OCI-LY3 (cell line): ENCODE results near the gene BMAL1.

Experiments
- H2AFZ ChIP-seq: fragments of 200-600, 300-600 bp; shearing (Covaris generic); 2 replicates; pipeline ENCODE4 v1.6.0; 2014; ENCODE audit warnings: antibody characterized with exemption, low read depth, low read length
- H3K27ac ChIP-seq: fragments of 200-600, 300-600 bp; sonication (generic); 2 replicates; pipeline ENCODE4 v1.5.1; 2014; ENCODE audit warnings: mild to moderate bottlenecking, low read length, moderate library complexity, mixed read lengths
- H3K27me3 ChIP-seq: fragments of 200-600, 300-600 bp; sonication (generic); 2 replicates; pipeline ENCODE4 v1.6.1; 2014; ENCODE audit warnings: low read depth, low read length, mixed read lengths
- H3K36me3 ChIP-seq: fragments of 200-600, 300-600 bp; sonication (generic); replicated peaks from 2 replicates; pipeline ENCODE3; 2014; ENCODE audit warnings: low read depth, low read length, mixed read lengths
- H3K4me1 ChIP-seq: fragments of 300-600, 200-600 bp; sonication (generic); 2 replicates; pipeline ENCODE4 v1.6.1; 2014; ENCODE audit warnings: low read length, mixed read lengths
- H3K4me2 ChIP-seq: fragments of 200-600, 300-600 bp; sonication (generic); 2 replicates; pipeline ENCODE4 v1.6.1; 2014; ENCODE audit warnings: low read length, mixed read lengths
- H3K4me3 ChIP-seq: fragments of 300-600, 200-600 bp; sonication (generic); 2 replicates; pipeline ENCODE4 v1.5.1; 2014; ENCODE audit warnings: antibody characterized with exemption, mild to moderate bottlenecking, low read length, moderate library complexity
- H3K79me2 ChIP-seq: fragments of 300-600, 200-600 bp; shearing (Covaris generic); 2 replicates; pipeline ENCODE4 v1.6.1; 2014; ENCODE audit warnings: mild to moderate bottlenecking, low read length, mixed read lengths
- H3K9ac ChIP-seq: fragments of 300-600, 200-600 bp; shearing (Covaris generic); 2 replicates; pipeline ENCODE4 v1.6.0; 2014; ENCODE audit warnings: mild to moderate bottlenecking, low read length, moderate library complexity
- H3K9me3 ChIP-seq: fragments of 200-600, 300-600 bp; shearing (Covaris generic); 2 replicates; pipeline ENCODE4 v1.6.1; 2014; ENCODE audit warnings: low read length, mixed read lengths; ENCODE audit not compliant: insufficient read depth
- H4K20me1 ChIP-seq: fragments of 200-600, 300-600 bp; sonication (generic); 2 replicates; pipeline ENCODE4 v1.6.1; 2016; ENCODE audit warnings: low read length, mixed read lengths; ENCODE audit not compliant: insufficient read depth
- CTCF ChIP-seq: fragments of 200-600, 300-600 bp; sonication (generic); IDR thresholded peaks from 2 replicates; pipeline ENCODE4 v1.5.1; 2014; ENCODE audit warnings: antibody characterized with exemption, low read length, low read depth
- EZH2phosphoT487 ChIP-seq: fragments of 200-600 bp; shearing (Covaris generic); IDR thresholded peaks from 2 replicates; pipeline ENCODE4 v1.6.1; 2018; ENCODE audit warnings: antibody characterized with exemption, mixed run types, low read depth

BMAL1 gene

GRCh38 chr11:13427440-13427839, 149.8 kb downstream of the BMAL1 start:
- Histone ChIP-seq H3K9ac (no peak overlapping the region), H3K4me1 (peaks cover 5% of the 10 kb centered on the region; the same call in 1 of the 2 replicates), H3K4me2 (no peak overlapping the region), H3K9me3 (peaks cover 19% of the 10 kb centered on the region), H4K20me1 (no peaks in the 10 kb centered on the region), H2AFZ (no peak overlapping the region), H3K27me3 (no peaks in the 10 kb centered on the region), H3K36me3 (peaks cover 21% of the 10 kb centered on the region), H3K79me2 (peaks cover 6% of the 10 kb centered on the region; the same call in 1 of the 2 replicates), H3K4me3 (no peak overlapping the region), H3K27ac (no peak overlapping the region)
- no peak for TF ChIP-seq CTCF
- no peak for TF ChIP-seq EZH2phosphoT487

- Histone ChIP-seq H3K4me1 (peaks cover 5% of the 10 kb centered on the region; the same call in 1 of the 2 replicates), H3K9ac (no peak overlapping the region), H3K79me2 (peaks cover 5% of the 10 kb centered on the region; the same call in 1 of the 2 replicates), H3K36me3 (peaks cover 21% of the 10 kb centered on the region), H3K4me3 (no peak overlapping the region), H3K4me2 (no peak overlapping the region), H3K9me3 (peaks cover 19% of the 10 kb centered on the region), H3K27me3 (no peaks in the 10 kb centered on the region), H2AFZ (no peak overlapping the region), H3K27ac (no peak overlapping the region), H4K20me1 (no peaks in the 10 kb centered on the region)
- no peak for TF ChIP-seq CTCF
- no peak for TF ChIP-seq EZH2phosphoT487
Measured at GRCh38 chr11:13429288-13429687, 151.7 kb downstream of the BMAL1 start.

- no peak overlapping the region for H2AFZ ChIP-seq
- H3K4me3 ChIP-seq, result no peak overlapping the region
- no peaks in the 10 kb centered on the region for H4K20me1 ChIP-seq
- peaks cover 19% of the 10 kb centered on the region for H3K9me3 ChIP-seq
- no peaks in the 10 kb centered on the region for H3K27me3 ChIP-seq
- no peak overlapping the region for H3K27ac ChIP-seq
- no peak overlapping the region for H3K4me2 ChIP-seq
- H3K4me1 ChIP-seq, result peaks cover 5% of the 10 kb centered on the region; the same call in 1 of the 2 replicates
- H3K9ac ChIP-seq, result no peak overlapping the region
- no peaks in the 10 kb centered on the region; the same call in 1 of the 2 replicates for H3K79me2 ChIP-seq
- TF ChIP-seq EZH2phosphoT487, result no peak
- TF ChIP-seq CTCF, result no peak
- H3K36me3 ChIP-seq, result peaks cover 21% of the 10 kb centered on the region
Measured at GRCh38 chr11:13429836-13430235, 152.2 kb downstream of the BMAL1 start.

GRCh38 chr11:13433437-13433836, 155.8 kb downstream of the BMAL1 start:
- Histone ChIP-seq H3K36me3 (peaks cover 9% of the 10 kb centered on the region), H3K4me1 (peaks cover 4% of the 10 kb centered on the region; the same call in 1 of the 2 replicates), H2AFZ (no peak overlapping the region), H3K79me2 (no peaks in the 10 kb centered on the region), H3K27me3 (no peaks in the 10 kb centered on the region), H3K9me3 (peaks cover 4% of the 10 kb centered on the region; the same call in 1 of the 2 replicates), H3K4me3 (no peak overlapping the region), H3K27ac (no peak overlapping the region), H4K20me1 (no peaks in the 10 kb centered on the region), H3K9ac (no peak overlapping the region), H3K4me2 (no peak overlapping the region)
- no peak for TF ChIP-seq EZH2phosphoT487
- no peak for TF ChIP-seq CTCF
